ENCODE results near the gene FRY. TPM values are rescaled to one million over a fixed set of nuclear protein-coding genes. Genes with fewer than 3 reads are reported as not detected.

Gene FRY
- total RNA-seq, 1 donor from 2014 or later, result 38.8 TPM

DNA sequence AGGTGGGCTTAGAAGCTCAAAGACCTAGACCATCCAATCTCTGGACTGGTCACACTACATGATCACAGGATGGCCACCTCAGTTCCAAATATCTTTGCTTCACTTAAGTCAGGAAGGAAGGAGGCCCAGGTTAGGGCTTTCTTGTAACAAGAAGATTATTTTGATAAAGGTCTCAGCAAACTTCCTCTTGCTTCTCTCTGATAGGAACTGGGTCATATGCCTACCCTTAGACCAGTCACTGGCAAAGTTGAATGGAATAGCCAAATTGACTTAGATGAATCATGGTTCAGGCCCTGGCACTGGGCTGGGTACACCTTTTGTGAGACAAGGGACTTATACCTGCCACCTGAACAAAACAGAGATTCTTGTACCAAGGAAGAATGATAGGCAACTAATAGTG, 11.0 kb downstream of the FRY start:
- Mint-ChIP-seq H3K27ac (ENCODE audit: unreplicated experiment) (no peak overlapping the region), H3K9me3 (ENCODE audit: low read depth) (no peaks in the 10 kb centered on the region), H3K27me3 (ENCODE audit: low read depth) (no peaks in the 10 kb centered on the region), H3K36me3 (ENCODE audit: low read depth) (peaks cover 11% of the 10 kb centered on the region), H3K4me3 (ENCODE audit: unreplicated experiment) (no peak overlapping the region), H3K4me1 (ENCODE audit: low read depth) (peaks cover 47% of the 10 kb centered on the region)
- no peak for DNase-seq (ENCODE audit: low spot score)
- TF ChIP-seq, protein P1, sequence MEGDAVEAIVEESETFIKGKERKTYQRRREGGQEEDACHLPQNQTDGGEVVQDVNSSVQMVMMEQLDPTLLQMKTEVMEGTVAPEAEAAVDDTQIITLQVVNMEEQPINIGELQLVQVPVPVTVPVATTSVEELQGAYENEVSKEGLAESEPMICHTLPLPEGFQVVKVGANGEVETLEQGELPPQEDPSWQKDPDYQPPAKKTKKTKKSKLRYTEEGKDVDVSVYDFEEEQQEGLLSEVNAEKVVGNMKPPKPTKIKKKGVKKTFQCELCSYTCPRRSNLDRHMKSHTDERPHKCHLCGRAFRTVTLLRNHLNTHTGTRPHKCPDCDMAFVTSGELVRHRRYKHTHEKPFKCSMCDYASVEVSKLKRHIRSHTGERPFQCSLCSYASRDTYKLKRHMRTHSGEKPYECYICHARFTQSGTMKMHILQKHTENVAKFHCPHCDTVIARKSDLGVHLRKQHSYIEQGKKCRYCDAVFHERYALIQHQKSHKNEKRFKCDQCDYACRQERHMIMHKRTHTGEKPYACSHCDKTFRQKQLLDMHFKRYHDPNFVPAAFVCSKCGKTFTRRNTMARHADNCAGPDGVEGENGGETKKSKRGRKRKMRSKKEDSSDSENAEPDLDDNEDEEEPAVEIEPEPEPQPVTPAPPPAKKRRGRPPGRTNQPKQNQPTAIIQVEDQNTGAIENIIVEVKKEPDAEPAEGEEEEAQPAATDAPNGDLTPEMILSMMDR (IDR thresholded peaks at IDR 0.05), result no peak

DNA sequence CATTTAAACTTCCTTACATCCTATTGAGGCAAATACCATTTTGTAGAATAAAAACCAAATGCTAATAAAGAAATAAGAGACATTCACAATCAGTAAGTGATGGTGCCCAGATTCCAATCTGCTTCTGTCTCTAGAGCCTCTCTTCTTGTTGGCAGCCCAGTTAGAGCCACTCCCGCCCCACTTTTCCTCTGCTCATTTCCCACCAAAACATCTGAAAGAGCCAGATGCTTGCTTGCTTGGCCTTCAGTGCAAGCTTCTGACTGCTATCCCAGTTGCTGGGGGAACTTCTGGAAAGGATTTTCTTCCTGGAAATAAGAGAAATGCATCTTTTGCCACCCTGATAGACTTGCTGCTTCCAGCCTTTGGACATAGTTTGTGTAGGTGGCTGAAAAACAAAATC, 12.9 kb downstream of the FRY start:
- H3K4me3 Mint-ChIP-seq (ENCODE audit: unreplicated experiment), result no peak overlapping the region
- no peaks in the 10 kb centered on the region for H3K9me3 Mint-ChIP-seq (ENCODE audit: low read depth)
- no peaks in the 10 kb centered on the region for H3K27me3 Mint-ChIP-seq (ENCODE audit: low read depth)
- TF ChIP-seq, protein P1 (IDR thresholded peaks at IDR 0.05), result no peak
- H3K27ac Mint-ChIP-seq (ENCODE audit: unreplicated experiment), result no peak overlapping the region
- DNase-seq (ENCODE audit: low spot score), result no peak
- H3K4me1 Mint-ChIP-seq (ENCODE audit: low read depth), result peaks cover 39% of the 10 kb centered on the region
- H3K36me3 Mint-ChIP-seq (ENCODE audit: low read depth), result peaks cover 11% of the 10 kb centered on the region

DNA sequence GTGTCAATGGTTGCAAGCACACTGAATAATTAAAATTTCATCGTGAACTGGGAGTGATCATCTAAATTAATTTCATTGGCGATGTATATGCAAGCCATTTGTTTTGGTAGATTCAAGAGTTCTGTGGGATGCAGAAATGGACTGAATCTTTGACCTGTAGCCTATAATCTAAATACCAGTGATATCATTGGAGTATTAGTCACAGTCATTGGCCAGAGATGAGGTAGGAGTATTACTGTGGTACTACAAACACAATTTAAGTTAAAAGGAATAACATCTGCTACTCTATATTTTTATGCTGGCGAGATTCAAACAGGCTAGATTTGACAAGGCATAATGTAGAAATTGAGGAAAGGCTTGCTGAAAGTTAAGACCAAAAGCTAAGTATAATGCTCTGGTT, 14.0 kb downstream of the FRY start:
- Mint-ChIP-seq H3K27me3 (ENCODE audit: low read depth) (no peaks in the 10 kb centered on the region), H3K27ac (ENCODE audit: unreplicated experiment) (no peak overlapping the region), H3K4me1 (ENCODE audit: low read depth) (peaks cover 28% of the 10 kb centered on the region), H3K4me3 (ENCODE audit: unreplicated experiment) (no peak overlapping the region), H3K36me3 (ENCODE audit: low read depth) (peaks cover 11% of the 10 kb centered on the region), H3K9me3 (ENCODE audit: low read depth) (no peaks in the 10 kb centered on the region)
- no peak for DNase-seq (ENCODE audit: low spot score)
- TF ChIP-seq, protein P1 (IDR thresholded peaks at IDR 0.05), result no peak

DNA sequence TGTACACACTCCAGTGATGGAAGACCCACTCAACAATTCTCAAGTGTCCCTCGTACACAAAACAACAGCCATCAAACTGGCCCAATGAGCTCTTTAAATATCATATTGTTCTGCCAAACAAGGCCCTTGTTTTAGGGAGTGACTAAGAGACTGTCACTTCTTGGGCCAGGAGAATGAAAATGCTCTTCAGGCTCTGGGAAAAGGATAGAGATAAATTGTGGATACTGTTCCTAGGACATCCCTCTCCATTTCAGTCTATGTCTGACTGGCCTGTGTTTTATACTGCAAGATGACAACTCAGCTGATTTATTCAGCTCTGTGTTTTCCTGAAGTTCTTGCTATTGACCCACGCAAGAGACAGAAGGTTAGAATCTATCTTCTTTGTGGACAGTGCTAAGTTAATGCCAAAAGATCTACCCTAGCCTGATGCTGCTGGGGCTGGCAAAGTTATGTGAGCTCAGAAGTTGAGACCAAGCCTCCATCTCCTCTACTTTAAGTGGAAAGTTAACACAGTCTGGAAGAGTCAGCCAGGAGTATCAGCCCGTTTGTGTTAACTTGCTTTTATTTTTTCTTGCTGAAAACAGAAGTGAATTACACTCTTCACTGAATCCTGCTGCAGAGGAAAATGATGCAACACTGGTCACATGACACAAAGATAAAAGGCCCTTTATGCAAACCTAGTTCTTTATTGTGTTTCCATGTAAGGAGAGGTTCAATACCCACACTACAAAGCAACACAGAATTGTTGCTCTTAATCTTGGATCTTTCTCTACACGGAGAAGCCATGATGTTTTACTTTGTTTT, 14.6 kb downstream of the FRY start:
- no peaks in the 10 kb centered on the region for H3K9me3 Mint-ChIP-seq (ENCODE audit: low read depth)
- no peak for DNase-seq (ENCODE audit: low spot score)
- peak overlapping the region; percentile 46 for H3K27ac Mint-ChIP-seq (ENCODE audit: unreplicated experiment)
- TF ChIP-seq, protein P1 (IDR thresholded peaks at IDR 0.05), result no peak
- no peak overlapping the region for H3K4me3 Mint-ChIP-seq (ENCODE audit: unreplicated experiment)
- peaks cover 25% of the 10 kb centered on the region for H3K4me1 Mint-ChIP-seq (ENCODE audit: low read depth)
- H3K27me3 Mint-ChIP-seq (ENCODE audit: low read depth), result no peaks in the 10 kb centered on the region
- H3K36me3 Mint-ChIP-seq (ENCODE audit: low read depth), result peaks cover 11% of the 10 kb centered on the region

DNA sequence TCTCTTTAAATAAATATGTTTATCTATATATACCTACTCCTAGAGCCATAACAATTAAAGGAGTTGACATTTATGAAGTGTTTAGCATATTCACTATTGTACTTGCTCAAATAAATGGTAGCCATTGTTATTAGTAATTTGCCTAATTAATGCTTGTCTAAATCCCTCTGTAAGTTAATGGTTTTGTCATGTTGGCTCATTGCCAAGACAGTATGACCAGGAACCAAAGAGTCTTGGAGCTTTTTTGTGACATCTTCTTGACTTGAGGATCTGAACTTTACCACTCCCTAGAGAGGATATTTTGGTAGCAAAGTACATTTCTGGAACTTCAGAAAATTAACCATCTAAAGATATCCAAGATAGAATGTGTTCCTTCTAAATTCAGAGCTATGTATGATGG, 15.5 kb downstream of the FRY start:
- peaks cover 17% of the 10 kb centered on the region for H3K4me1 Mint-ChIP-seq (ENCODE audit: low read depth)
- peaks cover 11% of the 10 kb centered on the region for H3K36me3 Mint-ChIP-seq (ENCODE audit: low read depth)
- TF ChIP-seq, protein P1 (IDR thresholded peaks at IDR 0.05), result no peak
- H3K4me3 Mint-ChIP-seq (ENCODE audit: unreplicated experiment), result no peak overlapping the region
- no peaks in the 10 kb centered on the region for H3K27me3 Mint-ChIP-seq (ENCODE audit: low read depth)
- H3K27ac Mint-ChIP-seq (ENCODE audit: unreplicated experiment), result no peak overlapping the region
- H3K9me3 Mint-ChIP-seq (ENCODE audit: low read depth), result no peaks in the 10 kb centered on the region
- no peak for DNase-seq (ENCODE audit: low spot score)

Data from chondrocyte (in vitro differentiated cells).